ENCODE measurements around the gene TM4SF4. TPM values are rescaled to one million over a fixed set of nuclear protein-coding genes. Genes with fewer than 3 reads are reported as not detected.
A peak's percentile ranks its signal among the peaks of the same experiment; 100 is the strongest.

TM4SF4 gene
- total RNA-seq, 1 experiment from 2014 or later, result 1.4 TPM

GRCh38 chr3:149449182-149449581 is 25.3 kb upstream of the TM4SF4 start:
- Mint-ChIP-seq H3K4me3 (no peak overlapping the region), H3K9me3 (peaks cover 37% of the 10 kb centered on the region), H3K27me3 (ENCODE audit: low read depth) (no peaks in the 10 kb centered on the region; the same call in 1 of the 2 replicates), H3K27ac (no peak overlapping the region), H3K36me3 (peaks cover 37% of the 10 kb centered on the region), H3K4me1 (peaks cover 5% of the 10 kb centered on the region)
- TF ChIP-seq ZMAT4 (CRISPR knock-in tag; IDR thresholded peaks at IDR 0.05) (no peak), NFATC4 (CRISPR knock-in tag; IDR thresholded peaks at IDR 0.05) (no peak), ATF3 (CRISPR knock-in tag; conservative IDR thresholded peaks at IDR 0.05) (no peak), MLX (CRISPR knock-in tag; IDR thresholded peaks at IDR 0.05) (no peak), MYBL2 (CRISPR knock-in tag; IDR thresholded peaks at IDR 0.05) (no peak), SP1 (CRISPR knock-in tag; conservative IDR thresholded peaks at IDR 0.05) (no peak)
- ATAC-seq, result no peak
- CTCF ChIA-PET, result interaction anchor here (0.8 to 1.9 kb wide), 3 partner anchors 38 to 494 kb away, joined by 3 to 4 read pairs (median 4); no protein-coding TSS in a partner anchor
- POLR2A ChIA-PET, result no interaction called here
- DNase-seq (ENCODE audit: low spot score), result no peak

- CTCF ChIA-PET, result interaction anchor here (0.8 to 1.9 kb wide), 3 partner anchors 38 to 494 kb away, joined by 3 to 4 read pairs (median 4); no protein-coding TSS in a partner anchor
- H3K27me3 Mint-ChIP-seq (ENCODE audit: low read depth), result no peaks in the 10 kb centered on the region; the same call in 1 of the 2 replicates
- POLR2A ChIA-PET, result no interaction called here
- peaks cover 5% of the 10 kb centered on the region for H3K4me1 Mint-ChIP-seq
- H3K27ac Mint-ChIP-seq, result no peak overlapping the region
- peaks cover 40% of the 10 kb centered on the region for H3K9me3 Mint-ChIP-seq
- TF ChIP-seq FOXK1 (CRISPR knock-in tag; IDR thresholded peaks at IDR 0.05) (no peak), PREB (CRISPR knock-in tag; IDR thresholded peaks at IDR 0.05; ENCODE audit: borderline replicate concordance) (no peak), OVOL2 (CRISPR knock-in tag; IDR thresholded peaks at IDR 0.05; ENCODE audit: borderline replicate concordance) (no peak), CDX4 (CRISPR knock-in tag; IDR thresholded peaks at IDR 0.05; ENCODE audit: borderline replicate concordance) (no peak), ZNF396 (CRISPR knock-in tag; IDR thresholded peaks at IDR 0.05; ENCODE audit: borderline replicate concordance) (no peak), MAX (CRISPR knock-in tag; IDR thresholded peaks at IDR 0.05) (no peak), ZMAT4 (CRISPR knock-in tag; IDR thresholded peaks at IDR 0.05) (no peak), PRRX2 (CRISPR knock-in tag; IDR thresholded peaks at IDR 0.05) (no peak), CREM (CRISPR knock-in tag; IDR thresholded peaks at IDR 0.05) (no peak), MXD4 (CRISPR knock-in tag; IDR thresholded peaks at IDR 0.05; ENCODE audit: borderline replicate concordance) (no peak)
- DNase-seq (ENCODE audit: low spot score) (no peak), ATAC-seq (peak; percentile 88)
- peaks cover 37% of the 10 kb centered on the region for H3K36me3 Mint-ChIP-seq
- H3K4me3 Mint-ChIP-seq, result no peak overlapping the region
Measured at GRCh38 chr3:149449799-149450198, 24.7 kb upstream of the TM4SF4 start.

- Mint-ChIP-seq H3K4me1 (peaks cover 5% of the 10 kb centered on the region), H3K9me3 (peaks cover 40% of the 10 kb centered on the region), H3K27ac (no peak overlapping the region), H3K27me3 (ENCODE audit: low read depth) (no peaks in the 10 kb centered on the region; the same call in 1 of the 2 replicates), H3K4me3 (no peak overlapping the region), H3K36me3 (peaks cover 37% of the 10 kb centered on the region)
- no peak for ATAC-seq
- no peak for DNase-seq (ENCODE audit: low spot score)
- POLR2A ChIA-PET, result no interaction called here
- CTCF ChIA-PET, result interaction anchor here (1.9 kb wide), 1 partner anchor 37 kb away, joined by 4 read pairs; no protein-coding TSS in a partner anchor
- TF ChIP-seq ZSCAN18 (CRISPR knock-in tag; IDR thresholded peaks at IDR 0.05), result no peak
- TF ChIP-seq ZNF416 (CRISPR knock-in tag; IDR thresholded peaks at IDR 0.05), result no peak
- TF ChIP-seq TP53 (CRISPR knock-in tag; IDR thresholded peaks at IDR 0.05), result no peak
- TF ChIP-seq ZBTB43 (CRISPR knock-in tag; IDR thresholded peaks at IDR 0.05), result no peak
- no peak for TF ChIP-seq TEAD1 (CRISPR knock-in tag; IDR thresholded peaks at IDR 0.05)
- no peak for TF ChIP-seq IRF1 (CRISPR knock-in tag; IDR thresholded peaks at IDR 0.05)
- no peak for TF ChIP-seq ZNF423 (CRISPR knock-in tag; IDR thresholded peaks at IDR 0.05)
- no peak for TF ChIP-seq GABPB1 (CRISPR knock-in tag; IDR thresholded peaks at IDR 0.05)
Measured at GRCh38 chr3:149450281-149450680, 24.2 kb upstream of the TM4SF4 start.
